Measurements from ENCODE around the gene CPN1.
A peak's percentile ranks its signal among the peaks of the same experiment; 100 is the strongest.
"Not testable (repeated sequence)": the region's sequence is repeated elsewhere in the genome, so short reads cannot be mapped to it uniquely, and the experiment has no call there.

CPN1 gene

DNA sequence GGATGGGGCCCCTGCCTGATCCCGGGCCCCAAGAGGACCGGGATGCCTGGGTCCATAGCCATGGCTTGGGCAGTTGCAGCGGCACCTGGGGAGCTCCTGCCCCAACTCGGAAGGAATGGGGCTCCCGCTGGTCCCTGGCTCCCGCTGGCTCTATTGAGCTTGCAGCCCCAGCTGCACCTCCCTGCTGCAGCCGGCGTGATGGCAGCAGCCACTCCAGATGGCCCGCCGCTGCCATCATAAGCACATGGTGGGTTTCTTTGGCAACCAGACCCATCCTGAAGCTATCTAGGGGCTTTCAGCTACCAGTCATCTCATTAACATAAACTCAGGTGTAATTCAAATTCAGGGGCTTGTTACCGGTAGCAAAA, 60.8 kb downstream of the CPN1 start:
- DNase-seq = no peak

DNA sequence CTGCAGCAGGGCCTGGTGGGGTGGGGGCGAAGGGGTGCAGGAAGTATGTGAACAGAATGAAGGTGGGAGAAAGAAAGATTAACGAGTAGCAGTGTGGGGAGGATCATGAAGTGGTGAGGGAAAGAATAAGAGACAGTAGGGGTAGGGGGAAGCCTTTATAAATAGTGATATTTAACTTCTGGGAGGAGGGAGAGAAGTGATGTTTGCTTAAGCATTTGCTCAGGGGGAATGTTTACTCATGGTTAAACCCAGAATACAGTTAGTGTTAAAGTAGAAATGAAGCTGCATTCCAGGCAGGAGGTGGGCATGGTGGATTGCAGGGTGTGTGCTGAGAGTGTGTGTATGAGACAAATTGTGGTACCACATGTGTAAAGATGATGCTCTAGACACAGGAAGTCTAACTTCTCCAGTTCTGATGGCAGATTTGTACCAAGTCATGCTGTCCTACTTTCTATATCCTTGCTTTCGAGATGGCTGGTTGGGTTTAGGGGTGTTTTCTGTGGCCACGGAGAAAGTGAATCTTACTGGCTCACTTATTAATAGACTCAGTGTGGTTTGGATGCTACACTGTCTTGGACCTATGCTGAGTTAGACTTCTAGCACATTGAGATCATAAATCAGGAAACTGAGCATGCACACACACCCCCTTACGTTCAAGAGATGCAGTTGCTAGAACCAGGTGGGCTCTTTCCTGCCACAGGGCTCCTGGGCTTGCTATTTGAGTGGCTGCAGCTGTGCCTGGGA, 61.4 kb downstream of the CPN1 start:
- DNase-seq = no peak

- no peak for DNase-seq
Observed at GRCh38 chr10:100019787-100020141, 61.9 kb downstream of the CPN1 start.

DNA sequence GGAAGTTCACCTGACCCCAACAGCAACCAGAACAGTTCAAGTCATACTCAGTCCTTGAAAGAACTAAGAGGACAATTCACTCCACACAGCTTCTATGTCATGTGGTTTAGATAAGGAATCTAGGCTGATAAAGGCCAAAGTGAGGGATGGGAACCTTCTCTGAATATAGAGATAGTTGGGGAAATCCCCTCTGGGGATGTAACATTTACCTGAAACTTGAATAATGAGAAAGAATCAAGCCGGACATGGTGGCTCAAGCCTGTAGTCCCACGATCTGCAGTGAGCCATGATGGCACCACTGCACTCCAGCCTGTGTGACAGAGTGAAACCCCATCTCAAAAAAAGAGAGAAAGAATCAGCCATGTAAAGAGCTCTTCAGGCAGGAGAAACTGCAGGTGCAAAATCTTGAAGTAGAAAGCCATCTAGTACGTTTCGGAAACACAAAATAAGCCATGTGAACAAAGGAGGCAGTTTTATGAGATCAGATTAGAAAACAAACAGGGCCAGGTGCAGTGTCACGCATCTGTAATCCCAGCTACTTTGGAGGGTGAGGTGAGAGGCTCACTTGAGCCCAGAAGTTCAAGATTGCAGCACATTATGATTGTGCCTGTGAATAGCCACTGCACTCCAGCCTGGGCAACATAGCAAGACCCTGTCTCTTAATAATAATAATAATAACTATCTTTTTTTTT, 67.5 kb downstream of the CPN1 start:
- peak in 1 of 2 donors; percentile 18 for DNase-seq

GRCh38 chr10:100013621-100014020, 68.0 kb downstream of the CPN1 start:
- no peak for DNase-seq

DNA sequence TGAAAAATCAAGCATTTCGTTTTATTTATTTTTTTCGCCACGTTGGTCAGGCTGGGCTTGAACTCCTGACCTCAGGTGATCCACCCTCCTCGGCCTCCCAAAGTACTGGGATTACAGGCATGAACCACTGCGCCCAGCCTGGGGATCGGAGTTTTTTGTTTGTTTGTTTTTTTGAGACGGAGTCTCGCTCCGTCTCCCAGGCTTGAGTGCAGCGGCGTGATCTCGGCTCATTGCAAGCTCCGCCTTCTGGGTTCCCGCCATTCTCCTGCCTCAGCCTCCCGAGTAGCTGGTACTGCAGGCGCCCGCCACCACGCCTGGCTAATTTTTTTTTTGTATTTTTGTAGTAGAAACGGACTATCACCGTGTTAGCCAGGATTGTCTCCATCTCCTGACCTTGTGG, 69.8 kb downstream of the CPN1 start:
- DNase-seq = not testable (repeated sequence)

DNA sequence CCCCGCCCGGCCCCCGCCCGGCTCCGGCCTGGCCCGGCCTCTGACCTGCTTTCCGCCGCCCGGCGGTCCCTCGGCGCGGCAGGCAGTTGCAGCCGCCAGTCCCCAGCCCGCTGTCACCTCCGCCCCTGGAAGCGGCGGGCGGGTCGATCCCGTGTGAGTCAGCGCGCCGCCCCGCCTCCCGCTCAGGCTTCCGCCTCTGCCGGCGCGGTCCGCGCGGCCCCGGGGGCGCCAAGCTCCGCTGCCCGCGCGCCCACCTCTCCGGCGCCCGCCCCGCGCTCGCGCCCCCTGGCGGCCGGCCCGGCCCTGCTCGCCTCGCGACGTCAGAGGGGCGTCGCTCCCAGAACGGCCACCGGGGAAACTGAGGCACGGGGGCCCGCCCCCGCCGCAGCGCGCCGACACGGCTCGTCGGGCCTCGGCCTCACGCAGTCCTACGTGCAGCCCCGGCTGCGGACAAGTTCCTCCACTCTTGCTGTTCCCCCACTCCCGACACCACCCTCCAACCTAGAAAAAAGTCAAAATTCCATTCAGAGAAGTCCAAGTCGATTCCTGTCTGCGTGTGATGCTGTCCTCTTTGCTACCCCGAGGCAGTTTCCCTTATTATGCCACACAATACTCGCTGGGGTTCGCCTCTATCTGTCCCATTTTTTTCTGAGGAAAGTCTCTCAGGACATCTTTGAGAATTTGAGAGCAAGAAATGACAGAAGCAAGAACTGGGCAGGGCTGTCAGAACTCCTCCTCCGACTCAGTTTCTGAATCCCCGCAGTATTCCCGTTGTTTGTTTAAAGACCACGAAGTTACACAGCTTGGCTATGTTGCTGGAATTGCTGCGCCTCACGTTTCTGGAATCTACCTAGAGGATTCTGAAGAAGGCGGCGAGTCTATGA, 71.6 kb downstream of the CPN1 start, which contains the start of gene DNMBP:
Gene DNMBP (minus strand): TSS at position 155 of the 884 bp plus-strand sequence. CDS start 37,823 bp downstream, outside the sequence.
- peak; percentile 78 to 80 for DNase-seq

DNA sequence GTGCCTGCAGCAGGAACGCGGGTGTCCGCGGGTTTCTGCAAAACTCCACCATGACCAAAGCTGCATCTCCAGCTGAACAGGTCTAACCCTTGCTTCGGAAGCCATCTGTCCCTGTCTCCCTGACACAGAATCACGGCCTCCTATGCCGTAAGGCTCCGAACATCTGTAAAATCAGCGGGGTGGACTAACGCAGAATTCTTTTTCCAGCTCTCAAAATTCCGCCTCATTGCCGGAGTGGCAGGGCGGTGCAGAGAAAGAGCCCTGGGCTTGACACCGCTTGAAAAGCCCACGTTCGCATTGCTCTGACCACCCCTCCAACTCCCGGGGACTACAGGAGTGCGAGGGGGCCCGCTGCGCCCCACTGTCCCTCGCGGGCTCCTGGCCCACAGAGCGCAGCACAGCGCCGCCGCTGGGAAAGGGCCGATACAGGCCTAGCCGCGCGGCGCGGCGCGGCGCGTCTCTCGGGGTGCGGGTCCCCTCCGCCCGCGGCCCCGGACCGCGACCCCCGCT, 72.3 kb downstream of the CPN1 start:
- DNase-seq = no peak

GRCh38 chr10:100008708-100009282, 72.9 kb downstream of the CPN1 start:
- DNase-seq = no peak

- no peak for DNase-seq
Observed at GRCh38 chr10:100008142-100008522, 73.5 kb downstream of the CPN1 start.

- no peak for DNase-seq
Observed at GRCh38 chr10:100007231-100008141, 74.2 kb downstream of the CPN1 start.

DNA sequence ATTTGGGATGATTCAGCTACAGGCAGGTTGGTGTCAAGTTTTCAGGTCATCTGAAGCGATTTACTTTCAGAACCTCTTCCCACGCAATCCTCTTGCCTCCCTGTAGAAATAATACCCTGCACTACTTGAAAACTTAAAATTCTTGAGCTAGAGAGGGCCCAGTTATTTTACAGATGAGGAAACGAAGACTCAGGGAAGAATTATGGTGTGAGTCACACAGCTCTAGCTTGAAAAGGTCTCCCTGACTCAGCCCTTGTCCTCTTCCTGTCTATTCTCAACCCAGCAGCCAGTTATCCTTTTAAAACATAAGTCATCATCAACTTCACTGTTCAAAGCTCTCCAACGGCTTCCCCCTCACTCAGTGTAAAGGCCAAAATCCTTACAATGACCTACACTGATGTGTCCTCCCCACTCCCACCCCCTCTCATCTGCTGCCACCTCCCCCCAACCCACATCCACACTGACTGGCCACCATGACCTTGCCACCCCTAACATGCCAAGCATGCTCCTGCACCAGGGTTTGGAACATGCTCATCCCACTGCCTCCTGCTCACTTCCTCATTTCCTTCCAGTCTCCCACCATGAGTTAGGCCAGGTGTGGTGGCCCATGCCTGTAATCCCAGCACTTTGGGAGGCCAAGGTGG, 75.3 kb downstream of the CPN1 start:
- DNase-seq = peak in 1 of 2 donors; percentile 22

- no peak for DNase-seq
Observed at GRCh38 chr10:100004805-100005510, 76.7 kb downstream of the CPN1 start.

GRCh38 chr10:100000109-100000644, 81.5 kb downstream of the CPN1 start:
- no peak for DNase-seq

- DNase-seq = no peak
Observed at GRCh38 chr10:99999319-100000108, 82.2 kb downstream of the CPN1 start.

DNA sequence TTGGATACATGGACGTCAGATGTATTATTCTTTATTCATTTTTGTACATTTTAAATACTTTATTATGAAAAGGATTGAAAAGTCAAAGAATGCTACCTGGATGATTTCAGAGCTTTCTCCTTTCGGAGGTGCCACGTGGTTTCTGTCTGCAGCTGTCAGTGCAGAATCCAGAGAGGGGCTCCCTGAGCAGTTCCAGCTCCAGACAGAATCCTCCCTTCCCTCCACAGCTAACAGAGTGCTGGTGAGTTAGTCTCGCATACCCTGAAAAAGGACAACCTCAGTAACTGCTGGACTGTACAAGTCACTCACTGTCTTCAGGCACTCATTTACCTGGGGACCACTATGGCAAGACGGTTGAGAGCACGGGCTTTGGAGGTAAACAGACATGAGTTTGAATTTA, 82.8 kb downstream of the CPN1 start:
- no peak for DNase-seq

- DNase-seq = no peak
Observed at GRCh38 chr10:99996671-99997648, 84.7 kb downstream of the CPN1 start.

DNA sequence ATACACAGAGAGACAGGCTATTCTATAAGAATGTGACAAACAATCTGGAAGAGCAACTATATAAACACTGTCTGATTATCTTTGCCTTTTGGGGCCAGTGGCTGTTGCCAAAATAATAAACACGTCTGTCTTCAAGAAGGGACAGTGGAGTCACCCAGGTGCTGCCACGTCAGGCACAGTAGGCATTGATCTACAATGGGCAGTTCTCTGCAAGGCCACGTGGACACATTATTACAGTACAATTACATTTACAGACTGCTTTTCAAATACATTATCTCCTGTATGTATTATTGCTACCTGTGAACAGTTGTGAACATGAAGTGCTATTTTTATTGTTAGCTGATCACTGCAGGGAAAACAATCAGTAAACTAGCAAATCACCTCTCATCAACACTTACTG, 86.0 kb downstream of the CPN1 start:
- DNase-seq = no peak

Data from CD4-positive, alpha-beta T cell treated with Interleukin-4 for 1 hour (primary cell).